T-cell (primary cell): ENCODE results near the gene C12orf54. TPM values are rescaled to one million over a fixed set of nuclear protein-coding genes. Genes with fewer than 3 reads are reported as not detected.
"Not testable (repeated sequence)": the region's sequence is repeated elsewhere in the genome, so short reads cannot be mapped to it uniquely, and the experiment has no call there.

Source experiments
- ATAC-seq, 4 experiments: fragments of 200-7000 bp in 3 of 4; fragments of 150-1000 bp in 1 of 4; cut with Tn5 transposase; replicated peaks in 1 of 4; 1 replicate in 3 of 4; 2 replicates in 1 of 4; pipeline ENCODE4 v1.10.0; 2021; ENCODE audit warnings: moderate library complexity in 3 of 4, mild to moderate bottlenecking in 2 of 4, moderate number of reproducible peaks in 1 of 4
- CTCF ChIA-PET, 2 donors: fragments of 300-600 bp; sonication (Branson Sonifier 250); formaldehyde crosslinking; loops; one replicate each; lab custom pipeline; 2022; ENCODE audit warnings: antibody characterized with exemption in 2 of 2; lab: Charles Lee
- POLR2A ChIA-PET, 2 donors: fragments of 300-600 bp; sonication (Branson Sonifier 250); formaldehyde crosslinking; loops; one replicate each; lab custom pipeline; 2022; ENCODE audit warnings: antibody characterized with exemption in 2 of 2; lab: Charles Lee
- DNase-seq, 35 experiments: peaks; one replicate each; pipeline versions ENCODE4 v3.0.0 to v3.0.0-alpha.2; 2013 to 2023
- H3K27ac ChIP-seq: one replicate; pipeline ENCODE4 v1.5.1; 2013; ENCODE audit warnings: low read length
- H3K27me3 ChIP-seq, 2 experiments: replicated peaks in 1 of 2; 1 replicate in 1 of 2; 2 replicates in 1 of 2; pipeline versions ENCODE4 v1.6.1 to v1.7.0; 2013; ENCODE audit warnings: low read length in 1 of 2, mixed read lengths in 1 of 2; ENCODE audit not compliant: control insufficient read depth in 2 of 2, insufficient read depth in 2 of 2; ENCODE audit errors: extremely low read depth in 1 of 2
- H3K36me3 ChIP-seq, 2 donors: 1 replicate in 1 of 2; 2 replicates in 1 of 2; pipeline versions ENCODE4 v1.6.1 to v1.7.0; 2013; ENCODE audit warnings: low read length in 1 of 2; ENCODE audit not compliant: control insufficient read depth in 2 of 2, insufficient read depth in 1 of 2; ENCODE audit errors: extremely low read depth in 1 of 2
- H3K4me1 ChIP-seq, 2 experiments: 1 replicate in 1 of 2; 2 replicates in 1 of 2; pipeline versions ENCODE4 v1.6.1 to v1.7.0; 2013; ENCODE audit warnings: low read length in 2 of 2, mixed read lengths in 1 of 2; ENCODE audit not compliant: insufficient read depth in 2 of 2, control insufficient read depth in 1 of 2; ENCODE audit errors: extremely low read depth in 1 of 2
- H3K4me3 ChIP-seq, 2 donors: 1 replicate in 1 of 2; 2 replicates in 1 of 2; pipeline versions ENCODE4 v1.5.1 to v1.7.0; 2013; ENCODE audit warnings: mild to moderate bottlenecking in 2 of 2, low read length in 1 of 2, moderate library complexity in 1 of 2; ENCODE audit not compliant: control insufficient read depth in 1 of 2; ENCODE audit errors: extremely low read depth in 1 of 2
- H3K9me3 ChIP-seq: 2 replicates; pipeline ENCODE4 v1.7.0; 2013
- H3K27ac Mint-ChIP-seq, 2 donors: one replicate each; pipeline ENCODE4 v1.8.0; 2020 to 2021; ENCODE audit warnings: mild to moderate bottlenecking in 2 of 2, mixed read lengths in 2 of 2
- H3K27me3 Mint-ChIP-seq, 2 donors: one replicate each; pipeline ENCODE4 v1.8.0; 2021 to 2022; ENCODE audit warnings: mixed read lengths in 2 of 2
- H3K36me3 Mint-ChIP-seq: one replicate; pipeline ENCODE4 v1.8.0; 2021; ENCODE audit warnings: mixed read lengths
- H3K4me1 Mint-ChIP-seq, 3 donors: one replicate each; pipeline ENCODE4 v1.8.0; 2020 to 2022; ENCODE audit warnings: mixed read lengths in 3 of 3, mild to moderate bottlenecking in 1 of 3
- H3K4me3 Mint-ChIP-seq, 3 donors: one replicate each; pipeline ENCODE4 v1.8.0; 2020 to 2022; ENCODE audit warnings: mild to moderate bottlenecking in 3 of 3, mixed read lengths in 3 of 3, moderate library complexity in 3 of 3
- H3K9me3 Mint-ChIP-seq, 3 donors: one replicate each; pipeline ENCODE4 v1.8.0; 2020 to 2022; ENCODE audit warnings: mixed read lengths in 3 of 3
- WGBS: methylation state at CpG from one replicate; pipeline ENCODE4 v1.1.5; 2013; ENCODE audit warnings: missing lambda C conversion rate; ENCODE audit not compliant: insufficient coverage; 5-methylcytosine and 5-hydroxymethylcytosine counted together
- total RNA-seq, 35 experiments: library from RNA in 6 of 35; stranded (reverse) in 6 of 35; fragments of 120-200 nt in 1 of 35; gene quantifications; one replicate each; pipeline versions ENCODE4 v1.2.1 to v1.2.4 and lab custom pipeline; 2013 to 2026

Gene C12orf54
- total RNA-seq (not detected), total RNA-seq (lab: John Stamatoyannopoulos, UW) (0 to 0.10 (median 0) reads per million in 29 experiments)
- total RNA-seq (2013): not detected

DNA sequence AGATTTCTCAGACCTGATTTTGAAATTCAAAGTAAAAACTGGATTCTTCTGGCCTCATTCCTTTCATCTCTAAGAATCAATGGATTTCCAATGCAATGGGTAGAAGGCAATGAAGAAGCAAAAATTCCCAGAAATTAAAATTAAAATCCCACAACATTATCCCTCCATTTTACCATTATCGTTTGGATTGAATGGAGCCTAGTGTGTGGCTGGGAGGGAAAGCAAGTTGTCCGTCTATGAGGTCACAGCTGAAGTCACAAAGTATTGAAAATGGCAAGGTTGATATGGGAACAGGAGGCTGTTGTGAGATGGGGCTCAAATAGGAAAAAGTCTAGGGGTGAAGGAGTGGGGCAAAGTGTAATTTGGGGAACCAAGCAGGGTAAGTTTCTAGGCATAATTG lies at the start of gene C12orf54:
Gene C12orf54, plus strand, starts transcription at position 301 of the 400 bp plus-strand sequence. CDS start 799 bp downstream, outside the sequence.
- H3K4me1 ChIP-seq: no peaks in the 10 kb centered on the region
- H3K36me3 ChIP-seq: no peaks in the 10 kb centered on the region
- Mint-ChIP-seq H3K27me3 (peaks cover 11 to 17% of the 10 kb centered on the region in 2 donors), H3K36me3 (no peaks in the 10 kb centered on the region), H3K9me3 (peaks cover 0 to 9% (median 4%) of the 10 kb centered on the region in 3 donors), H3K27ac (no peak within 1 kb of the TSS), H3K4me1 (no peaks in the 10 kb centered on the region), H3K4me3 (no peak within 1 kb of the TSS)
- peaks cover 0 to 2% of the 10 kb centered on the region in 2 experiments for H3K27me3 ChIP-seq
- CTCF ChIA-PET: no interaction called here
- no peak within 1 kb of the TSS for H3K4me3 ChIP-seq
- DNase-seq (no peak), ATAC-seq (no peak)
- no peaks in the 10 kb centered on the region for H3K9me3 ChIP-seq
- POLR2A ChIA-PET: no interaction called here
- WGBS: 89% methylated on average over 1 of the region's 2 CpGs
- H3K27ac ChIP-seq: no peak within 1 kb of the TSS

DNA sequence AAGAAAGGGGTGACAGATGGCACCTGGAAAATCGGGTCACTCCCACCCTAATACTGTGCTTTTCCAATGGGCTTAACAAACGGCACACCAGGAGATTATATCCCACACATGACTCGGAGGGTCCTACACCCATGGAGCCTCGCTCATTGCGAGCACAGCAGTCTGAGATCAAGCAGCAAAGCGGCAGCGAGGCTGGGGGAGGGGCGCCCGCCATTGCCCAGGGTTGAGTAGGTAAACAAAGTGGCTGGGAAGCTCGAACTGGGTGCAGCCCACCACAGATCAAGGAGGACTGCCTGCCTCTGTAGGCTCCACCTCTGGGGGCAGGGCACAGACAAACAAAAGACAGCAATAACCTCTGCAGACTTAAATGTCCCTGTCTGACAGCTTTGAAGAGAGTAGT lies 48.3 kb upstream of the C12orf54 start:
- WGBS: 87% methylated on average over 2 of the region's 10 CpGs
- H3K4me1 ChIP-seq, H3K27ac ChIP-seq, H3K36me3 Mint-ChIP-seq, DNase-seq, H3K9me3 ChIP-seq, H3K36me3 ChIP-seq, POLR2A ChIA-PET, ATAC-seq, H3K4me1 Mint-ChIP-seq, H3K27ac Mint-ChIP-seq, H3K27me3 ChIP-seq, H3K4me3 ChIP-seq, CTCF ChIA-PET, H3K4me3 Mint-ChIP-seq: not testable (repeated sequence)
- peaks cover 17 to 33% of the 10 kb centered on the region in 2 donors for H3K27me3 Mint-ChIP-seq
- H3K9me3 Mint-ChIP-seq: peaks cover 4 to 18% (median 14%) of the 10 kb centered on the region in 3 donors

DNA sequence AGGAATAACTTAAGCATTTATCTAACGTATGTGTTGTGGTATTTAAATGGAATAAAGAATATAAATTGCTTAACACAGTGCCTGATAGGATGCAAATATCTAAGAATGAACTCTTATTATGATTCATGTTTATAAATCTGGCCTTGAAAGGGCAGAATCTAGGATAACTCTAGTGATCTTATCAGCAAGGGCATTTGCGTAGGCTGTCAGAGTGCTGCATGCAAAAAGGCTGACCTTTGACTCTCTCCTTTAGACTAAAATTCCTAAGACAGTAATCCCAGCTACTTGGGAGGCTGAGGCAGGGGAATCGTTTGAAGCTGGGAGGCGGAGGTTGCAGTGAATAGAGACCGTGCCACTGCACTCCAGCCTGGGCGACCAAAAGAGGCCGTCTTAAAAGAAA lies 41.2 kb upstream of the C12orf54 start:
- no peaks in the 10 kb centered on the region for H3K9me3 Mint-ChIP-seq
- Histone ChIP-seq H3K9me3 (no peaks in the 10 kb centered on the region), H3K4me3 (no peak overlapping the region), H3K27ac (no peak overlapping the region), H3K27me3 (peaks cover 0 to 5% of the 10 kb centered on the region in 2 experiments), H3K36me3 (no peaks in the 10 kb centered on the region), H3K4me1 (peaks cover 0 to 2% of the 10 kb centered on the region in 2 experiments)
- ATAC-seq (no peak), DNase-seq (no peak)
- WGBS: 73% methylated on average over 4 of the region's 7 CpGs
- ChIA-PET POLR2A (no interaction called here), CTCF (no interaction called here)
- H3K27ac Mint-ChIP-seq: no peak overlapping the region
- H3K27me3 Mint-ChIP-seq: peaks cover 8 to 11% of the 10 kb centered on the region in 2 donors
- no peaks in the 10 kb centered on the region for H3K36me3 Mint-ChIP-seq
- no peak overlapping the region for H3K4me3 Mint-ChIP-seq
- peaks cover 8 to 13% (median 9%) of the 10 kb centered on the region in 3 donors for H3K4me1 Mint-ChIP-seq

DNA sequence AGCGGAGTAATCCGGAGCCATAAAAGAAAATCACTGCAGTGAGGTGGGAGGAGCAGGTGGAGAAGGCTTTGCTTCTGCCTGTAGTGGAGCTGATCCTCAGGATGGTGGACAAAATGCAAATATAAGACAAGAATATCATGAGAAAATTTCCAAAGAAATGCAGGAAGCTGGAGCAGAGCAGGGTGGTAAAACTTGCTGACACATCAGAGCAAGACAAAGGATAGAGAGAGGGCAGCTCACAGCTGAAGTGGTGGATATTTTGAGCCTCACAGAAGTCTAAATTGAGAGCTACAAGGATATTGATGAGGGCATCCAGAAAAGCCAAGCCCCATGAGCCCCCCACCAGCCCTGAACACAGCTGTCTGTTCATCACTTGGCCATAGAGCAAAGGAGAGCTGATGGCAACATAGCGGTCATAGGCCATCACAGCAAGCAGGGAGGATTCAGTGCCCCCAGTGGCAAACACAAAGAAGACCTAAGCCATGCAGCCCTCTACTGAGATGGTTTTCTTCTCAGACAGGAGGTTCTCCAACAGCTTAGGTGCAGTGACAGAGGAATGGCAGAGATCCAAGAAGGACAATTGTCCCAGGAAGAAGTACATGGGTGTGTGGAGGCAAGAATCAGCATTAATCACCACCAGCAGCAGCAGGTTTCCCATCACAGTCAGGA lies 40.0 kb upstream of the C12orf54 start:
- ChIA-PET POLR2A (no interaction called here), CTCF (interaction anchor here in 1 of 2 donors (0.5 kb wide), 1 partner anchor 12 kb away, joined by 4 read pairs; no protein-coding TSS in a partner anchor)
- peaks cover 0 to 5% of the 10 kb centered on the region in 2 experiments for H3K27me3 ChIP-seq
- Mint-ChIP-seq H3K9me3 (no peaks in the 10 kb centered on the region), H3K4me1 (peaks cover 11 to 21% (median 12%) of the 10 kb centered on the region in 3 donors), H3K27ac (no peak overlapping the region), H3K27me3 (peaks cover 4 to 8% of the 10 kb centered on the region in 2 donors), H3K36me3 (no peaks in the 10 kb centered on the region), H3K4me3 (no peak overlapping the region)
- DNase-seq (peak in 1 of 35 experiments; percentile 3), ATAC-seq (no peak)
- no peaks in the 10 kb centered on the region for H3K9me3 ChIP-seq
- H3K4me3 ChIP-seq: no peak overlapping the region
- H3K4me1 ChIP-seq: peaks cover 0 to 4% of the 10 kb centered on the region in 2 experiments
- H3K36me3 ChIP-seq: no peaks in the 10 kb centered on the region
- no peak overlapping the region for H3K27ac ChIP-seq
- 100% methylated on average over 3 of the region's 3 CpGs for WGBS

DNA sequence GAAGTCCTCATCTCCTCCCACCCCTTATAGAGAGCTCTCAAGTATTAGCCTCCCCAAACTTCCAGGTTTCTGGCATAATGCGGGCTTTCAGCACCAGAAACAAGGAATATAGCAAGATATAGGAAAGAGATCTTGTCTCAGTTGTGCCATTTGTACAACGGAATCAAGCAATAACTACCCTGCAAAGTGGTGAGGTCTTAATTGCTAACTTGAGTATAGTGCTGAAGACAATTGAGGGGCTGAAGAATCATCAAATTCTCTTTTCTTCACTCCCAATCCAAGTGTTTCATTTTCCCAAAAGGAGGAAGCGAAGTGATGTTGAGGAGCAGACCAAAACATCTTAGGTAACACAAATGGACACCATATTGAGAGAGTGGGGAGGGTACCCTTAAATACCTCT lies 36.8 kb upstream of the C12orf54 start:
- Histone ChIP-seq H3K36me3 (no peaks in the 10 kb centered on the region), H3K4me1 (peaks cover 0 to 4% of the 10 kb centered on the region in 2 experiments), H3K27ac (no peak overlapping the region), H3K27me3 (peaks cover 0 to 5% of the 10 kb centered on the region in 2 experiments), H3K9me3 (no peaks in the 10 kb centered on the region), H3K4me3 (no peak overlapping the region)
- Mint-ChIP-seq H3K4me3 (peak overlapping the region in 1 of 3 donors; percentile 2), H3K36me3 (peaks cover 4% of the 10 kb centered on the region), H3K9me3 (peaks cover 5 to 10% (median 9%) of the 10 kb centered on the region in 3 donors), H3K4me1 (peaks cover 11 to 22% (median 12%) of the 10 kb centered on the region in 3 donors), H3K27me3 (peaks cover 4 to 11% of the 10 kb centered on the region in 2 donors), H3K27ac (peak overlapping the region in 1 of 2 donors; percentile 15)
- WGBS: no CpG with 5 or more reads among the region's 3 CpGs
- ChIA-PET CTCF (no interaction called here), POLR2A (no interaction called here)
- no peak for DNase-seq
- ATAC-seq: no peak

DNA sequence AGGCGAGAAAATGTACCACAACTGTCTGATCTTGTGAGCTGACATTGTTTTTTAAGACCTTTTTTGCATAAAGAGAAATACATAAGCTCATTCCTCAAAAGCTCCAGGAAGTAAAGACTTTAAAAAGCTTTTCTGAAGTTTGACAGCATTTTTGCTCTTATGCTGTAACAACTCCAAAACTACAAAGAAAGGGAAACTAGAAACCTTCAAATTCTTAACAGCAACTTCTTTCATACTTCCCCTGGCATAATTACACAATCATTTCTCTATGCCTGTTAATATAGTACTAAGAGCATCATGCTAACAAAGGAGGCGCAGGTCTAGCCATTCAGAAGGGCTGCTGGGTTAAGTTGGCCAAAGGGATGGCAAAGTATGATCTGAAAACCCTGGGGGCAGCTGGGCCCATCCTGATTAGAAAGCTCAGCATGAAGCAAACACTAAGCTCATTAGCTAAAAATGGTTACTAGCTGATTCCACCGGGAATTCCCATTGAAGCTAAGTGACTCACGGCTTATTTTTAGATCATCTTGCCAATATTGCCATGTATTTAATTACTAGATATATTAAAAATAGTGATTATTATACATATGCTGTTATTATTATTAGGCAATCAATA lies 36.0 kb upstream of the C12orf54 start:
- DNase-seq (peak in 1 of 35 experiments; percentile 4), ATAC-seq (peak in 1 of 4 experiments; percentile 62)
- WGBS: 0% methylated on average over 1 of the region's 4 CpGs
- ChIA-PET CTCF (no interaction called here), POLR2A (interaction anchor here in 1 of 2 donors (0.5 to 0.6 kb wide), 2 partner anchors 87 to 756 kb away, joined by 3 to 6 read pairs; no protein-coding TSS in a partner anchor)
- Mint-ChIP-seq H3K9me3 (peaks cover 5 to 11% (median 9%) of the 10 kb centered on the region in 3 donors), H3K27ac (peak overlapping the region in 1 of 2 donors; percentile 23), H3K27me3 (peaks cover 4 to 11% of the 10 kb centered on the region in 2 donors), H3K4me3 (peak overlapping the region in 1 of 3 donors; percentile 2), H3K4me1 (peaks cover 11 to 22% (median 12%) of the 10 kb centered on the region in 3 donors), H3K36me3 (peaks cover 4% of the 10 kb centered on the region)
- Histone ChIP-seq H3K27ac (no peak overlapping the region), H3K4me3 (no peak overlapping the region), H3K9me3 (no peaks in the 10 kb centered on the region), H3K27me3 (peaks cover 0 to 5% of the 10 kb centered on the region in 2 experiments), H3K4me1 (peaks cover 0 to 4% of the 10 kb centered on the region in 2 experiments), H3K36me3 (no peaks in the 10 kb centered on the region)
